HFFc6 (cell line): Measurements from ENCODE around the gene CELSR1. TPM values are rescaled to one million over a fixed set of nuclear protein-coding genes. Genes with fewer than 3 reads are reported as not detected.
"Not testable (repeated sequence)": the region's sequence is repeated elsewhere in the genome, so short reads cannot be mapped to it uniquely, and the experiment has no call there.

ENCODE experiments used
- DNase-seq: peaks from one replicate; pipeline ENCODE4 v3.0.0-alpha.2; 2018
- H3K27ac Mint-ChIP-seq: 2 replicates; pipeline ENCODE4 v1.8.0; 2020; ENCODE audit warnings: mild to moderate bottlenecking, mixed read lengths
- H3K27me3 Mint-ChIP-seq: 2 replicates; pipeline ENCODE4 v1.8.0; 2021; ENCODE audit warnings: mild to moderate bottlenecking, moderate library complexity, mixed read lengths; ENCODE audit not compliant: insufficient read depth
- H3K36me3 Mint-ChIP-seq: 2 replicates; pipeline ENCODE4 v1.8.0; 2021; ENCODE audit warnings: low read depth, mixed read lengths
- H3K4me1 Mint-ChIP-seq: 2 replicates; pipeline ENCODE4 v1.8.0; 2020; ENCODE audit warnings: low read depth, mixed read lengths
- H3K4me3 Mint-ChIP-seq: 2 replicates; pipeline ENCODE4 v1.8.0; 2020; ENCODE audit warnings: mild to moderate bottlenecking, moderate library complexity, mixed read lengths
- H3K9me3 Mint-ChIP-seq: 2 replicates; pipeline ENCODE4 v1.8.0; 2020; ENCODE audit warnings: mild to moderate bottlenecking, mixed read lengths
- CTCF ChIP-seq: fragments of 200-600 bp; sonication (generic); IDR thresholded peaks from 2 replicates; pipeline ENCODE4 v1.5.0; 2021; ENCODE audit warnings: antibody characterized with exemption, mild to moderate bottlenecking
- total RNA-seq, 6 experiments: library from RNA; stranded (reverse); fragmentation: NEBNext Ultra II Directional; extraction: Animal tissue kit (Norgen Biotek cat#: 25700); gene quantifications; 2 replicates in 1 of 6; 3 replicates in 5 of 6; pipeline ENCODE4 v1.2.3, GENCODE V29; 2021

The CELSR1 gene
- total RNA-seq, 6 experiments from 2014 or later, result 4.7 to 8.2 (median 6.5) TPM

GRCh38 chr22:46320166-46320710, 217.2 kb downstream of the CELSR1 start:
- TF ChIP-seq CTCF, result no peak
- DNase-seq, result no peak
- H3K9me3 Mint-ChIP-seq, result no peaks in the 10 kb centered on the region
- H3K36me3 Mint-ChIP-seq, result peaks cover 33% of the 10 kb centered on the region
- H3K27ac Mint-ChIP-seq, result no peak overlapping the region
- no peaks in the 10 kb centered on the region for H3K27me3 Mint-ChIP-seq
- H3K4me1 Mint-ChIP-seq, result no peaks in the 10 kb centered on the region
- no peak overlapping the region for H3K4me3 Mint-ChIP-seq

GRCh38 chr22:46319319-46319718, 218.1 kb downstream of the CELSR1 start:
- H3K36me3 Mint-ChIP-seq, result peaks cover 33% of the 10 kb centered on the region
- H3K4me3 Mint-ChIP-seq, result no peak overlapping the region
- TF ChIP-seq CTCF, result no peak
- no peak overlapping the region for H3K27ac Mint-ChIP-seq
- H3K4me1 Mint-ChIP-seq, result no peaks in the 10 kb centered on the region
- H3K27me3 Mint-ChIP-seq, result no peaks in the 10 kb centered on the region
- H3K9me3 Mint-ChIP-seq, result no peaks in the 10 kb centered on the region
- DNase-seq, result no peak

GRCh38 chr22:46318576-46318975, 218.8 kb downstream of the CELSR1 start:
- TF ChIP-seq CTCF, result no peak
- Mint-ChIP-seq H3K4me3 (no peak overlapping the region), H3K27me3 (no peaks in the 10 kb centered on the region), H3K4me1 (no peaks in the 10 kb centered on the region), H3K27ac (no peak overlapping the region), H3K36me3 (peaks cover 33% of the 10 kb centered on the region), H3K9me3 (no peaks in the 10 kb centered on the region)
- no peak for DNase-seq

- H3K4me1 Mint-ChIP-seq, result no peaks in the 10 kb centered on the region
- no peak for TF ChIP-seq CTCF
- no peak overlapping the region for H3K4me3 Mint-ChIP-seq
- H3K27me3 Mint-ChIP-seq, result no peaks in the 10 kb centered on the region
- H3K27ac Mint-ChIP-seq, result no peak overlapping the region
- DNase-seq, result no peak
- no peaks in the 10 kb centered on the region for H3K9me3 Mint-ChIP-seq
- peaks cover 27% of the 10 kb centered on the region; the same call in 1 of the 2 replicates for H3K36me3 Mint-ChIP-seq
Observed at GRCh38 chr22:46317646-46318045, 219.8 kb downstream of the CELSR1 start.

- no peaks in the 10 kb centered on the region for H3K27me3 Mint-ChIP-seq
- peaks cover 27% of the 10 kb centered on the region; the same call in 1 of the 2 replicates for H3K36me3 Mint-ChIP-seq
- H3K9me3 Mint-ChIP-seq, result no peaks in the 10 kb centered on the region
- no peak for TF ChIP-seq CTCF
- H3K4me3 Mint-ChIP-seq, result no peak overlapping the region
- DNase-seq, result no peak
- H3K4me1 Mint-ChIP-seq, result no peaks in the 10 kb centered on the region
- H3K27ac Mint-ChIP-seq, result no peak overlapping the region
Observed at GRCh38 chr22:46315976-46316375, 221.4 kb downstream of the CELSR1 start.

GRCh38 chr22:46312848-46313247, 224.6 kb downstream of the CELSR1 start:
- H3K9me3 Mint-ChIP-seq, H3K4me1 Mint-ChIP-seq, H3K4me3 Mint-ChIP-seq, DNase-seq, H3K27me3 Mint-ChIP-seq, H3K27ac Mint-ChIP-seq: not testable (repeated sequence)
- H3K36me3 Mint-ChIP-seq, result peaks cover 13% of the 10 kb centered on the region; the same call in 1 of the 2 replicates
